Fibroblast of lung (primary cell): ENCODE results near the gene PC.

ENCODE experiments used
- CTCF ChIP-seq, 2 donors: IDR thresholded peaks in 1 of 2; conservative IDR thresholded peaks in 1 of 2; 1 replicate in 1 of 2; 2 replicates in 1 of 2; pipeline ENCODE4 v1.5.1; 2011 to 2012; ENCODE audit warnings: low read length in 2 of 2, control low read depth in 1 of 2, inconsistent platforms in 1 of 2, low read depth in 1 of 2, mild to moderate bottlenecking in 1 of 2
- EZH2 ChIP-seq: IDR thresholded peaks from 2 replicates; pipeline ENCODE4 v1.5.1; 2012; ENCODE audit warnings: low read length, control low read depth, mild to moderate bottlenecking; ENCODE audit errors: missing control alignments

DNA sequence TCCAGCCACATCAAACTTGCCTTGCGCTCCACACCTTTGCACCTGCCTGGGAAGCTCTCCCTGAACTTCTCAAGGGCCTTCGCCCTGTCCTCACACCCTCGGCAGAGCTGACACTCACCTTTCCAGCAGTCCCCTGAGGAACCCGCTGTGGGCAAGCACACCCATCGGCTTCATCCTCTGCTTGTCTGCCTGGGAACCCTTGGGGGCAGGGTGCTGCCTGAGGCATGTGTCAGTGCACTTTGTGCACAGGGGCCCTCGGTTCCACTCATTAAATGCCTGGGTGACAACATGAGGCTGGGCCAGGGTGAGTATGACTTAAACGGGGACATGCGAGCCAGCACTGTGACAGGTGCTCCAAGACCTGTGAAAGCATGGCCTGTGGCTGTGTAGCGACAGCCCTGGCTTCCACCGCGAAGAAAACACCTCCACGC lies 103.9 kb downstream of the PC start:
- TF ChIP-seq CTCF (conservative IDR thresholded peaks at IDR 0.05 in 1 of 2, IDR thresholded peaks at IDR 0.05 in 1 of 2; ENCODE audit: low read depth in 1 of 2, low read length in 2 of 2) (no peak), EZH2 (no peak)
